ENCODE results near the gene IGSF5. TPM values are rescaled to one million over a fixed set of nuclear protein-coding genes. Genes with fewer than 3 reads are reported as not detected.

Gene IGSF5
- total and polyA plus RNA-seq, 5 donors, result 4.4 to 8.4 (median 6.1) TPM

- H3K9me3 ChIP-seq (ENCODE audit: control insufficient read depth, low read length), result no peaks in the 10 kb centered on the region
- no peak overlapping the region for H3K4me3 ChIP-seq (ENCODE audit: low read length)
- H3K4me1 ChIP-seq (ENCODE audit: control insufficient read depth, insufficient read depth, low read length), result no peaks in the 10 kb centered on the region
- intact Hi-C loops (cut with DNase I), result no loop called here
- ATAC-seq, result no peak
- no peak overlapping the region for H3K27ac ChIP-seq (ENCODE audit: low read length)
- WGBS, result 85% methylated on average over 6 of the region's 6 CpGs
- DNase-seq, result no peak
- no peaks in the 10 kb centered on the region for H3K27me3 ChIP-seq (ENCODE audit: control insufficient read depth, insufficient read depth)
Observed at GRCh38 chr21:39847877-39848276, 102.9 kb downstream of the IGSF5 start.

- H3K4me3 ChIP-seq (ENCODE audit: low read length), result no peak overlapping the region
- intact Hi-C loops (cut with DNase I), result no loop called here
- DNase-seq, result no peak
- H3K27ac ChIP-seq (ENCODE audit: low read length), result no peak overlapping the region
- ATAC-seq, result no peak
- no peaks in the 10 kb centered on the region for H3K9me3 ChIP-seq (ENCODE audit: control insufficient read depth, low read length)
- WGBS, result 67% methylated on average over 10 of the region's 10 CpGs
- no peaks in the 10 kb centered on the region for H3K4me1 ChIP-seq (ENCODE audit: control insufficient read depth, insufficient read depth, low read length)
- no peaks in the 10 kb centered on the region for H3K27me3 ChIP-seq (ENCODE audit: control insufficient read depth, insufficient read depth)
Observed at GRCh38 chr21:39849014-39849655, 104.2 kb downstream of the IGSF5 start.

- Histone ChIP-seq H3K4me1 (ENCODE audit: control insufficient read depth, insufficient read depth, low read length) (no peaks in the 10 kb centered on the region), H3K27ac (ENCODE audit: low read length) (no peak overlapping the region), H3K27me3 (ENCODE audit: control insufficient read depth, insufficient read depth) (no peaks in the 10 kb centered on the region), H3K4me3 (ENCODE audit: low read length) (no peak overlapping the region), H3K9me3 (ENCODE audit: control insufficient read depth, low read length) (no peaks in the 10 kb centered on the region)
- DNase-seq, result no peak
- intact Hi-C loops (cut with DNase I), result no loop called here
- ATAC-seq, result no peak
- 84% methylated on average over 2 of the region's 2 CpGs for WGBS
Observed at GRCh38 chr21:39850333-39850732, 105.3 kb downstream of the IGSF5 start.

GRCh38 chr21:39851002-39851618, 106.1 kb downstream of the IGSF5 start:
- no peak for ATAC-seq
- Histone ChIP-seq H3K27me3 (ENCODE audit: control insufficient read depth, insufficient read depth) (no peaks in the 10 kb centered on the region), H3K4me1 (ENCODE audit: control insufficient read depth, insufficient read depth, low read length) (no peaks in the 10 kb centered on the region), H3K4me3 (ENCODE audit: low read length) (no peak overlapping the region), H3K9me3 (ENCODE audit: control insufficient read depth, low read length) (no peaks in the 10 kb centered on the region), H3K27ac (ENCODE audit: low read length) (no peak overlapping the region)
- WGBS, result 88% methylated on average over 7 of the region's 7 CpGs
- intact Hi-C loops (cut with DNase I), result no loop called here
- DNase-seq, result no peak

Other genes with a start within 250 kb of the IGSF5 start
- gene B3GALT5, start 132.2 kb upstream of the IGSF5 start, total RNA-seq, result under 1 TPM; 0.03 to 0.25 (median 0.07) TPM
- 0.16 TPM for gene B3GALT5, start 132.2 kb upstream of the IGSF5 start, polyA plus RNA-seq
- 1 to 10 TPM; 3.9 to 7.5 (median 5.4) TPM for gene PCP4, start 122.3 kb downstream of the IGSF5 start, total RNA-seq
- 6.0 TPM for gene PCP4, start 122.3 kb downstream of the IGSF5 start, polyA plus RNA-seq

Measured in right cardiac atrium (tissue), 5 donors.